Spleen (tissue), 11 donors: ENCODE results near the gene NANS. TPM values are rescaled to one million over a fixed set of nuclear protein-coding genes. Genes with fewer than 3 reads are reported as not detected.
"Not testable (repeated sequence)": the region's sequence is repeated elsewhere in the genome, so short reads cannot be mapped to it uniquely, and the experiment has no call there.

Experiments
- DNase-seq: peaks from one replicate; pipeline ENCODE4 v3.0.0-alpha.2; 2020
- H3K27ac ChIP-seq, 8 donors: fragments of 200-600 bp; sonication (generic) in 7 of 8; 1 replicate in 4 of 8; 2 replicates in 4 of 8; pipeline versions ENCODE4 v1.5.0 to v1.8.0; 2016 to 2021; ENCODE audit warnings: inconsistent platforms in 4 of 8, mild to moderate bottlenecking in 4 of 8, moderate library complexity in 1 of 8
- H3K27me3 ChIP-seq, 7 donors: fragments of 200-600 bp; sonication (generic) in 6 of 7; replicated peaks in 1 of 7; 1 replicate in 4 of 7; 2 replicates in 3 of 7; pipeline versions ENCODE4 v1.5.0 to v1.8.0; 2016 to 2021; ENCODE audit warnings: inconsistent platforms in 3 of 7, mild to moderate bottlenecking in 1 of 7
- H3K36me3 ChIP-seq, 6 donors: fragments of 200-600 bp; sonication (generic) in 5 of 6; 1 replicate in 4 of 6; 2 replicates in 2 of 6; pipeline versions ENCODE4 v1.5.0 to v1.8.0; 2016 to 2021; ENCODE audit warnings: inconsistent platforms in 2 of 6
- H3K4me1 ChIP-seq, 6 donors: fragments of 200-600 bp; sonication (generic) in 5 of 6; 1 replicate in 3 of 6; 2 replicates in 3 of 6; pipeline versions ENCODE4 v1.5.0 to v1.8.0; 2016 to 2021; ENCODE audit warnings: inconsistent platforms in 3 of 6
- H3K4me3 ChIP-seq, 8 donors: fragments of 200-600 bp; sonication (generic) in 7 of 8; 1 replicate in 4 of 8; 2 replicates in 4 of 8; pipeline versions ENCODE4 v1.5.0 to v1.8.0; 2016 to 2021; ENCODE audit warnings: inconsistent platforms in 4 of 8, mild to moderate bottlenecking in 4 of 8, moderate library complexity in 2 of 8
- H3K9me3 ChIP-seq, 8 donors: fragments of 200-600 bp; sonication (generic) in 7 of 8; 1 replicate in 4 of 8; 2 replicates in 4 of 8; pipeline versions ENCODE4 v1.5.0 to v1.8.0; 2016 to 2021; ENCODE audit warnings: inconsistent platforms in 4 of 8
- CTCF ChIP-seq, 11 experiments: fragments of 200-600 bp in 7 of 11; fragments of 450-650 bp in 4 of 11; sonication (generic) in 4 of 11; IDR thresholded peaks in 8 of 11; conservative IDR thresholded peaks in 3 of 11; 1 replicate in 7 of 11; 2 replicates in 4 of 11; pipeline versions ENCODE4 v1.4.0 to v1.8.0; 2016 to 2021; ENCODE audit warnings: antibody characterized with exemption in 11 of 11, inconsistent platforms in 4 of 11, mild to moderate bottlenecking in 1 of 11
- POLR2A ChIP-seq, 3 donors: fragments of 450-650 bp; IDR thresholded peaks; one replicate each; pipeline ENCODE4 v1.5.1; 2017; ENCODE audit warnings: antibody characterized with exemption in 3 of 3, mild to moderate bottlenecking in 1 of 3
- POLR2AphosphoS5 ChIP-seq, 3 donors: sonication (generic); formaldehyde crosslinking; IDR thresholded peaks; one replicate each; pipeline ENCODE4 v1.5.1; 2017; ENCODE audit warnings: antibody characterized with exemption in 3 of 3
- WGBS, 5 donors: extraction: QIAGEN DNeasy Blood & Tissue Kit in 3 of 5; methylation state at CpG; one replicate each; pipeline versions ENCODE4 v1.1.5 to v1.1.7; 2013 to 2018; 5-methylcytosine and 5-hydroxymethylcytosine counted together
- intact Hi-C: fragments of 100-400 bp; cut with DNase I; formaldehyde crosslinking; loops from one replicate; pipeline ENCODE4 v1.15.0; 2023; ENCODE audit warnings: low total_unique reads
- polyA plus RNA-seq, 3 donors: library from polyadenylated mRNA; stranded (reverse); fragments of 200-250 nt; gene quantifications; one replicate each; pipeline ENCODE4 v1.2.1, GENCODE V29; 2013
- total RNA-seq, 7 donors: library from RNA; depleted of rRNA in 3 of 7; stranded (reverse); fragments of >200 nt in 3 of 7; fragmentation: NEBNext Ultra II Directional in 4 of 7; extraction: Animal tissue kit (Norgen Biotek cat#: 25700) in 4 of 7; gene quantifications; one replicate each; pipeline versions ENCODE4 v1.1.0 to v1.2.1, GENCODE V29; 2016 to 2021
- donor health status: healthy with polysubstance abuse.
- donor health status: DM: no; HTN: no; CAD: no; lungs with moderate emphysema.
- donor health status: DM: no; HTN: no; CAD: no.
- donor health status: Bipolar disorder and iron deficiency.
- donor health status: healthy.
- donor health status: DM: no; HTN: no; CAD: no.
- donor health status: DM: yes; HTN: yes; CAD: no.

NANS gene
- total and polyA plus RNA-seq, 10 donors: 30.6 to 87.3 (median 53.1) TPM

- intact Hi-C loops: loop anchor here (10.0 kb wide), 1 partner anchor 119 kb away; the partner anchor contains the start of gene CORO2A
- Histone ChIP-seq H3K9me3 (no peaks in the 10 kb centered on the region), H3K27ac (peak overlapping the region; percentile 50 to 77 (median 54)), H3K4me1 (peaks cover 12 to 48% (median 28%) of the 10 kb centered on the region in 6 donors), H3K36me3 (peaks cover 0 to 60% (median 29%) of the 10 kb centered on the region in 6 donors), H3K27me3 (no peaks in the 10 kb centered on the region), H3K4me3 (no peak overlapping the region)
- TF ChIP-seq POLR2A (IDR thresholded peaks at IDR 0.05): no peak
- 20 to 43% (median 35%) methylated on average over 6 of the region's 6 CpGs for WGBS, 5 donors
- DNase-seq: peak; percentile 1
Measured at GRCh38 chr9:98075332-98075805, 18.8 kb downstream of the NANS start.

GRCh38 chr9:98076514-98076890 is 20.0 kb downstream of the NANS start:
- H3K27me3 ChIP-seq, H3K4me3 ChIP-seq, H3K9me3 ChIP-seq: not testable (repeated sequence)
- H3K4me1 ChIP-seq: peaks cover 12 to 53% (median 33%) of the 10 kb centered on the region in 6 donors
- peaks cover 0 to 60% (median 40%) of the 10 kb centered on the region in 6 donors for H3K36me3 ChIP-seq
- intact Hi-C loops: loop anchor here (10.0 kb wide), 1 partner anchor 118 kb away; the partner anchor contains the start of gene CORO2A
- peak overlapping the region in 4 of 8 donors; percentile 51 to 77 (median 73) for H3K27ac ChIP-seq
- peak; percentile 41 for DNase-seq
- 89 to 93% (median 91%) methylated on average over 8 of the region's 8 CpGs for WGBS, 5 donors

GRCh38 chr9:98078895-98079294 is 22.4 kb downstream of the NANS start:
- Histone ChIP-seq H3K4me3 (no peak overlapping the region), H3K9me3 (no peaks in the 10 kb centered on the region), H3K36me3 (peaks cover 0 to 76% (median 62%) of the 10 kb centered on the region in 6 donors), H3K27ac (no peak overlapping the region), H3K4me1 (peaks cover 12 to 57% (median 35%) of the 10 kb centered on the region in 6 donors), H3K27me3 (no peaks in the 10 kb centered on the region)
- peak; percentile 14 for DNase-seq
- intact Hi-C loops: loop anchor here (10.0 kb wide), 1 partner anchor 116 kb away; the partner anchor contains the start of gene CORO2A
- TF ChIP-seq CTCF (IDR thresholded peaks at IDR 0.05 in 8 of 11, conservative IDR thresholded peaks at IDR 0.05 in 3 of 11): no peak
- TF ChIP-seq POLR2AphosphoS5 (IDR thresholded peaks at IDR 0.05): no peak
- no peak for TF ChIP-seq POLR2A (IDR thresholded peaks at IDR 0.05)
- WGBS, 5 donors: 84 to 93% (median 86%) methylated on average over 5 of the region's 5 CpGs

- no peak for DNase-seq
- Histone ChIP-seq H3K27ac (peak overlapping the region in 1 of 8 donors; percentile 51), H3K9me3 (no peaks in the 10 kb centered on the region), H3K4me1 (peaks cover 0 to 51% (median 21%) of the 10 kb centered on the region in 6 donors), H3K36me3 (peaks cover 0 to 90% (median 66%) of the 10 kb centered on the region in 6 donors), H3K4me3 (no peak overlapping the region), H3K27me3 (no peaks in the 10 kb centered on the region)
- intact Hi-C loops: no loop called here
- TF ChIP-seq POLR2AphosphoS5 (IDR thresholded peaks at IDR 0.05): no peak
- 91 to 100% (median 95%) methylated on average over 1 of the region's 1 CpG for WGBS, 5 donors
Measured at GRCh38 chr9:98080326-98080725, 23.8 kb downstream of the NANS start.

- intact Hi-C loops: no loop called here
- peak; percentile 58 for DNase-seq
- no peak for TF ChIP-seq CTCF (IDR thresholded peaks at IDR 0.05 in 8 of 11, conservative IDR thresholded peaks at IDR 0.05 in 3 of 11)
- TF ChIP-seq POLR2AphosphoS5 (IDR thresholded peaks at IDR 0.05): peak in 2 of 3 donors; percentile 11 to 57
- Histone ChIP-seq H3K4me1 (peaks cover 0 to 46% (median 17%) of the 10 kb centered on the region in 6 donors), H3K27ac (peak overlapping the region in 3 of 8 donors; percentile 21 to 63 (median 51)), H3K9me3 (no peaks in the 10 kb centered on the region), H3K27me3 (no peaks in the 10 kb centered on the region), H3K4me3 (no peak overlapping the region), H3K36me3 (peaks cover 0 to 95% (median 66%) of the 10 kb centered on the region in 6 donors)
- WGBS, 5 donors: 94 to 99% (median 96%) methylated on average over 11 to 12 of the region's 12 CpGs
Measured at GRCh38 chr9:98080780-98081179, 24.2 kb downstream of the NANS start.
